Vagina (tissue), 2 donors: ENCODE measurements around the gene ABR. TPM values are rescaled to one million over a fixed set of nuclear protein-coding genes. Genes with fewer than 3 reads are reported as not detected.

Experiments
- DNase-seq, 2 donors: peaks; one replicate each; pipeline ENCODE4 v3.0.0-alpha.2; 2017; ENCODE audit errors: extremely low spot score in 2 of 2
- H3K27ac ChIP-seq: fragments of 200-600 bp; sonication (generic); one replicate; pipeline ENCODE4 v1.5.1; 2019
- H3K27me3 ChIP-seq: fragments of 200-600 bp; sonication (generic); one replicate; pipeline ENCODE4 v1.5.1; 2019
- H3K36me3 ChIP-seq, 2 donors: fragments of 200-600 bp; sonication (generic); one replicate each; pipeline ENCODE4 v1.5.1; 2017 to 2019
- H3K4me1 ChIP-seq: fragments of 200-600 bp; sonication (generic); one replicate; pipeline ENCODE4 v1.5.1; 2019
- H3K4me3 ChIP-seq, 2 donors: fragments of 200-600 bp; sonication (generic); 1 replicate in 1 of 2; 2 replicates in 1 of 2; pipeline ENCODE4 v1.5.1; 2016 to 2019
- H3K9me3 ChIP-seq: fragments of 200-600 bp; sonication (generic); one replicate; pipeline ENCODE4 v1.5.1; 2019
- CTCF ChIP-seq, 3 experiments: fragments of 450-650 bp in 2 of 3; fragments of 200-600 bp in 1 of 3; sonication (generic) in 1 of 3; IDR thresholded peaks; one replicate each; pipeline ENCODE4 v1.5.1; 2017 to 2019; ENCODE audit warnings: antibody characterized with exemption in 3 of 3, mild to moderate bottlenecking in 2 of 3, moderate library complexity in 2 of 3
- POLR2A ChIP-seq, 2 donors: fragments of 450-650 bp; IDR thresholded peaks; one replicate each; pipeline ENCODE4 v1.6.1; 2017; ENCODE audit warnings: antibody characterized with exemption in 2 of 2, mild to moderate bottlenecking in 2 of 2, moderate library complexity in 2 of 2
- POLR2AphosphoS5 ChIP-seq, 2 donors: sonication (generic); formaldehyde crosslinking; IDR thresholded peaks; one replicate each; pipeline ENCODE4 v1.9.0; 2017; ENCODE audit warnings: antibody characterized with exemption in 2 of 2, mild to moderate bottlenecking in 2 of 2, low read depth in 1 of 2; ENCODE audit not compliant: insufficient read depth in 1 of 2
- intact Hi-C: fragments of 100-400 bp; cut with DNase I; formaldehyde crosslinking; loops from one replicate; pipeline ENCODE4 v1.15.1; 2023
- total RNA-seq: library from RNA; depleted of rRNA; stranded (reverse); fragments of >200 nt; gene quantifications from one replicate; pipeline ENCODE4 v1.2.3, GENCODE V29; 2016

The ABR gene
- total RNA-seq, 1 donor from 2014 or later: 90.8 TPM

- H3K9me3 ChIP-seq: no peaks in the 10 kb centered on the region
- peaks cover 48% of the 10 kb centered on the region for H3K4me1 ChIP-seq
- no peak overlapping the region for H3K4me3 ChIP-seq
- H3K27ac ChIP-seq: no peak overlapping the region
- H3K27me3 ChIP-seq: no peaks in the 10 kb centered on the region
- no peaks in the 10 kb centered on the region for H3K36me3 ChIP-seq
- DNase-seq: no peak
- TF ChIP-seq POLR2AphosphoS5 (IDR thresholded peaks at IDR 0.05; ENCODE audit: insufficient read depth in 1 of 2, low read depth in 1 of 2): no peak
- TF ChIP-seq POLR2A (IDR thresholded peaks at IDR 0.05): no peak
- TF ChIP-seq CTCF (IDR thresholded peaks at IDR 0.05): no peak
- intact Hi-C loops: loop anchor here (5.0 kb wide), 1 partner anchor 62 kb away; no protein-coding TSS in a partner anchor
Measured at GRCh38 chr17:1119924-1120323, 59.9 kb downstream of the ABR start.

- H3K4me1 ChIP-seq: peaks cover 31% of the 10 kb centered on the region
- DNase-seq: no peak
- H3K9me3 ChIP-seq: no peaks in the 10 kb centered on the region
- no peaks in the 10 kb centered on the region for H3K36me3 ChIP-seq
- H3K27me3 ChIP-seq: no peaks in the 10 kb centered on the region
- intact Hi-C loops: no loop called here
- no peak for TF ChIP-seq POLR2AphosphoS5 (IDR thresholded peaks at IDR 0.05; ENCODE audit: insufficient read depth in 1 of 2, low read depth in 1 of 2)
- TF ChIP-seq CTCF (IDR thresholded peaks at IDR 0.05): no peak
- no peak for TF ChIP-seq POLR2A (IDR thresholded peaks at IDR 0.05)
- H3K4me3 ChIP-seq: no peak overlapping the region
- H3K27ac ChIP-seq: no peak overlapping the region
Measured at GRCh38 chr17:1116602-1117001, 63.2 kb downstream of the ABR start.

- intact Hi-C loops: no loop called here
- Histone ChIP-seq H3K27me3 (no peaks in the 10 kb centered on the region), H3K36me3 (no peaks in the 10 kb centered on the region), H3K4me1 (peaks cover 55% of the 10 kb centered on the region), H3K27ac (no peak overlapping the region), H3K9me3 (no peaks in the 10 kb centered on the region), H3K4me3 (no peak overlapping the region)
- no peak for DNase-seq
- TF ChIP-seq POLR2AphosphoS5 (IDR thresholded peaks at IDR 0.05; ENCODE audit: insufficient read depth in 1 of 2, low read depth in 1 of 2): no peak
Measured at GRCh38 chr17:1112875-1113274, 66.9 kb downstream of the ABR start.

GRCh38 chr17:1111599-1112443 is 68.0 kb downstream of the ABR start:
- Histone ChIP-seq H3K36me3 (no peaks in the 10 kb centered on the region), H3K27me3 (no peaks in the 10 kb centered on the region), H3K9me3 (no peaks in the 10 kb centered on the region), H3K4me1 (peaks cover 65% of the 10 kb centered on the region), H3K27ac (peak overlapping the region; percentile 90), H3K4me3 (no peak overlapping the region)
- DNase-seq: peak in 1 of 2 donors; percentile 88
- intact Hi-C loops: no loop called here
- TF ChIP-seq POLR2A (IDR thresholded peaks at IDR 0.05) (no peak), POLR2AphosphoS5 (IDR thresholded peaks at IDR 0.05; ENCODE audit: insufficient read depth in 1 of 2, low read depth in 1 of 2) (no peak), CTCF (IDR thresholded peaks at IDR 0.05) (no peak)

GRCh38 chr17:1110862-1111598 is 68.8 kb downstream of the ABR start:
- H3K9me3 ChIP-seq: no peaks in the 10 kb centered on the region
- peak overlapping the region; percentile 90 for H3K27ac ChIP-seq
- no peaks in the 10 kb centered on the region for H3K27me3 ChIP-seq
- intact Hi-C loops: no loop called here
- peaks cover 71% of the 10 kb centered on the region for H3K4me1 ChIP-seq
- no peak overlapping the region for H3K4me3 ChIP-seq
- TF ChIP-seq POLR2A (IDR thresholded peaks at IDR 0.05): no peak
- no peak for TF ChIP-seq CTCF (IDR thresholded peaks at IDR 0.05)
- TF ChIP-seq POLR2AphosphoS5 (IDR thresholded peaks at IDR 0.05; ENCODE audit: insufficient read depth in 1 of 2, low read depth in 1 of 2): peak in 1 of 2 donors; percentile 43
- DNase-seq: no peak
- no peaks in the 10 kb centered on the region for H3K36me3 ChIP-seq
